K562 (cell line): ENCODE data around the gene ARHGAP33. TPM values are rescaled to one million over a fixed set of nuclear protein-coding genes. Genes with fewer than 3 reads are reported as not detected.

ENCODE experiments used
- BHLHE40 ChIP-seq: IDR thresholded peaks from 2 replicates; pipeline ENCODE4 v1.6.1; 2011; ENCODE audit warnings: low read length, improper control_type of control experiment
- CREB1 ChIP-seq, 2 experiments: sonication (generic) in 1 of 2; formaldehyde crosslinking in 1 of 2; IDR thresholded peaks; 2 replicates each; pipeline versions ENCODE4 v1.6.1 to v1.8.0; 2012 to 2022; ENCODE audit warnings: inconsistent platforms in 1 of 2, mild to moderate bottlenecking in 1 of 2, missing genetic modification reagents in 1 of 2, moderate library complexity in 1 of 2
- ELF2 ChIP-seq: fragments of 250-450 bp; sonication (Bioruptor Pico); IDR thresholded peaks from 2 replicates; pipeline ENCODE4 v1.5.0; 2021; ENCODE audit warnings: mild to moderate bottlenecking
- FIP1L1 ChIP-seq: fragments of 200-400 bp; formaldehyde crosslinking; IDR thresholded peaks from 2 replicates; pipeline ENCODE4 v1.6.1; 2018; ENCODE audit warnings: mild to moderate bottlenecking, low read depth, low read length; ENCODE audit not compliant: poor library complexity, severe bottlenecking
- FOSL1 ChIP-seq: fragments of 200-800 bp; sonication (Bioruptor generic); conservative IDR thresholded peaks from 2 replicates; pipeline ENCODE4 v1.6.1; 2016; ENCODE audit warnings: missing genetic modification characterization, missing compliant biosample characterization
- FOXK1 ChIP-seq: sonication (generic); formaldehyde crosslinking; IDR thresholded peaks from 2 replicates; pipeline ENCODE4 v1.8.0; 2022; ENCODE audit warnings: missing genetic modification reagents, mild to moderate bottlenecking, borderline replicate concordance
- GABPA ChIP-seq: fragments of 200-800 bp; sonication (Bioruptor generic); conservative IDR thresholded peaks from 2 replicates; pipeline ENCODE4 v1.6.1; 2016; ENCODE audit warnings: low read depth, missing genetic modification characterization, missing compliant biosample characterization
- HOXB6 ChIP-seq: fragments of 250-450 bp; sonication (Bioruptor Pico); IDR thresholded peaks from 2 replicates; pipeline ENCODE4 v1.5.1; 2022; ENCODE audit warnings: mild to moderate bottlenecking, borderline replicate concordance
- LARP7 ChIP-seq: fragments of 450-650 bp; IDR thresholded peaks from 2 replicates; pipeline ENCODE4 v1.6.1; 2016
- LEF1 ChIP-seq: fragments of 450-650 bp; IDR thresholded peaks from 2 replicates; pipeline ENCODE4 v1.6.1; 2016; ENCODE audit warnings: mild to moderate bottlenecking
- NFE2L1 ChIP-seq: fragments of 450-650 bp; IDR thresholded peaks from 2 replicates; pipeline ENCODE4 v1.6.1; 2016; ENCODE audit warnings: missing genetic modification characterization, low read depth, mild to moderate bottlenecking, missing compliant biosample characterization, moderate library complexity, borderline replicate concordance
- PHF8 ChIP-seq: fragments of 200-600 bp; sonication (generic); IDR thresholded peaks from 2 replicates; pipeline ENCODE4 v1.6.1; 2012; ENCODE audit warnings: mixed run types, mild to moderate bottlenecking, inconsistent platforms, low read length, moderate library complexity, borderline replicate concordance
- XRCC5 ChIP-seq: fragments of 200-400 bp; formaldehyde crosslinking; IDR thresholded peaks from 2 replicates; pipeline ENCODE4 v1.6.1; 2017; ENCODE audit warnings: low read depth, mild to moderate bottlenecking, low read length
- ZSCAN29 ChIP-seq: fragments of 450-650 bp; IDR thresholded peaks from 2 replicates; pipeline ENCODE4 v1.6.1; 2017
- polyA plus RNA-seq, 8 experiments: library from polyadenylated mRNA; depleted of rRNA in 4 of 8; stranded (reverse) in 5 of 8; unstranded in 3 of 8; fragments of >200 nt; fragmentation: Nextera tagmentation in 2 of 8; fragmentation: Illumina TruSeq in 1 of 8; extraction: Ambion mirVana in 2 of 8; extraction: Trizol in 1 of 8; gene quantifications; 2 replicates each; pipeline versions ENCODE4 v1.2.1 to v1.2.3, GENCODE V29; 2011 to 2014; ENCODE audit warnings: inconsistent platforms in 1 of 8, missing spikeins in 1 of 8
- total RNA-seq, 7 experiments: library from RNA; depleted of rRNA in 6 of 7; stranded (reverse); fragments of >200 nt in 6 of 7; fragmentation: Illumina TruSeq in 2 of 7; extraction: Trizol in 2 of 7; gene quantifications; 2 replicates each; pipeline versions ENCODE4 v1.2.1 to v1.2.3, GENCODE V29; 2011 to 2021; ENCODE audit warnings: low replicate concordance in 1 of 7
- TF ChIP-seq, protein P1 (sequence below): sonication (generic); formaldehyde crosslinking; IDR thresholded peaks from 2 replicates; pipeline ENCODE4 v1.9.0; 2022; ENCODE audit warnings: mild to moderate bottlenecking, missing genetic modification reagents
- TF ChIP-seq, protein P2 (sequence below): sonication (generic); formaldehyde crosslinking; IDR thresholded peaks from 2 replicates; pipeline ENCODE4 v1.8.0; 2022; ENCODE audit warnings: mild to moderate bottlenecking, missing genetic modification reagents, borderline replicate concordance
- TF ChIP-seq, protein P3 (sequence below): sonication (generic); formaldehyde crosslinking; IDR thresholded peaks from 2 replicates; pipeline ENCODE4 v1.8.1; 2023; ENCODE audit warnings: mild to moderate bottlenecking, missing genetic modification reagents
- TF ChIP-seq, protein P4 (sequence below): fragments of 250-450 bp; sonication (Bioruptor Pico); IDR thresholded peaks from 2 replicates; pipeline ENCODE4 v1.8.0; 2022; ENCODE audit warnings: moderate library complexity, mild to moderate bottlenecking, inconsistent platforms

ARHGAP33 gene
- total and polyA plus RNA-seq, 9 of the 15 experiments (the other 6 are each of a cell fraction or from before 2014, with no cell fraction given), result 0.06 to 26.6 (median 1.6) TPM; not detected in 1

DNA sequence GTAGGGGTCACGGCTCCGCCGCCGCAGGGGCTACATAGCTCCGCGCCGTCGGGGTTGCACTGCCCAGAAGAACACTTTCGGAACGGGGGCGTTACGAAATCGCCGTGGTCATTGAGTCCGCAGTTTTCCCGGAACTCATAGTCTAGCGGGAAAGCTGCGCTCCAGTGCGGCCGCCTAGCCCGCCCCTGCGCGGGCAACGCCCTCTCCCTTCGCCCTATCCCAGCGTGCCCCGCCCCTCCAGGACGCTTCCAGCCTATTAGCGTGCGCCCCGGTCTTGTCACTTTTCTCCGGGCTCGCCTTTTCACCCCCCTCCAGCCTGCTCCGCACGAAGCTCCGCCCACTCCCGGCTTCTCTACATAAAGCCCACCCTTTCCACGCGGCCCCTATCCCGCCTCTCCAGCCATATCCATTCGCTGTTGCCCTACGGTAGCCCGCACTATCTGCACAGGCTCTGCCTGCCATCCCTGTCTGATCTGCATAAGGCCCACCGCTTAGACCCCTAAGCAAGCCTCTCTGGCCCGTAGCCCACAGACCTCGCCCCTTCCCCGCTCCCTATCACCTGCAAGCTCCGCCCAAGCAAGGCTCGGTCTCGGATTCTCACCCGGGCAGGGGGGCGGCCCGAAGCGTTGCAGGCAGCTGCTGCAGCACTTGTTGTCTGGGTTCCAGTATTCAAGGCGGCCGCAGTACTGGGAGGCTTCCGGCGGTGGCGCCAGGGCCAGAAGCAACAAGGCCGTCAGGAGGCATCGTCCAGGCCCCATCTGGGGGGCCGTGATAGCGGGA is 34.8 kb upstream of the ARHGAP33 start (continued):
- no peak; the same call in 1 of the 2 replicates for TF ChIP-seq CREB1 (IDR thresholded peaks at IDR 0.05)
- TF ChIP-seq CREB1 (CRISPR knock-in tag; IDR thresholded peaks at IDR 0.05), result no peak; the same call in 1 of the 2 replicates
- TF ChIP-seq GABPA (tag), result peak; percentile 54
- TF ChIP-seq, protein P1, sequence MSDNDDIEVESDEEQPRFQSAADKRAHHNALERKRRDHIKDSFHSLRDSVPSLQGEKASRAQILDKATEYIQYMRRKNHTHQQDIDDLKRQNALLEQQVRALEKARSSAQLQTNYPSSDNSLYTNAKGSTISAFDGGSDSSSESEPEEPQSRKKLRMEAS (CRISPR knock-in tag), result peak; percentile 81
- no peak for TF ChIP-seq HOXB6 (CRISPR knock-in tag)
- 0 out of 2 replicates have a peak, but pooled peaks have one; percentile 31 for TF ChIP-seq ELF2 (CRISPR knock-in tag)
- TF ChIP-seq FIP1L1, result peak; percentile 43
- 0 out of 2 replicates have a peak, but pooled peaks have one; percentile 11 for TF ChIP-seq LEF1
- no peak for TF ChIP-seq NFE2L1 (tag)
- TF ChIP-seq, protein P2, sequence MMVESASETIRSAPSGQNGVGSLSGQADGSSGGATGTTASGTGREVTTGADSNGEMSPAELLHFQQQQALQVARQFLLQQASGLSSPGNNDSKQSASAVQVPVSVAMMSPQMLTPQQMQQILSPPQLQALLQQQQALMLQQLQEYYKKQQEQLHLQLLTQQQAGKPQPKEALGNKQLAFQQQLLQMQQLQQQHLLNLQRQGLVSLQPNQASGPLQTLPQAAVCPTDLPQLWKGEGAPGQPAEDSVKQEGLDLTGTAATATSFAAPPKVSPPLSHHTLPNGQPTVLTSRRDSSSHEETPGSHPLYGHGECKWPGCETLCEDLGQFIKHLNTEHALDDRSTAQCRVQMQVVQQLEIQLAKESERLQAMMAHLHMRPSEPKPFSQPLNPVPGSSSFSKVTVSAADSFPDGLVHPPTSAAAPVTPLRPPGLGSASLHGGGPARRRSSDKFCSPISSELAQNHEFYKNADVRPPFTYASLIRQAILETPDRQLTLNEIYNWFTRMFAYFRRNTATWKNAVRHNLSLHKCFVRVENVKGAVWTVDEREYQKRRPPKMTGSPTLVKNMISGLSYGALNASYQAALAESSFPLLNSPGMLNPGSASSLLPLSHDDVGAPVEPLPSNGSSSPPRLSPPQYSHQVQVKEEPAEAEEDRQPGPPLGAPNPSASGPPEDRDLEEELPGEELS, result peak; percentile 85
- TF ChIP-seq LARP7, result 0 out of 2 replicates have a peak, but pooled peaks have one; percentile 35
- TF ChIP-seq FOSL1 (tag), result no peak
- TF ChIP-seq, protein P3, sequence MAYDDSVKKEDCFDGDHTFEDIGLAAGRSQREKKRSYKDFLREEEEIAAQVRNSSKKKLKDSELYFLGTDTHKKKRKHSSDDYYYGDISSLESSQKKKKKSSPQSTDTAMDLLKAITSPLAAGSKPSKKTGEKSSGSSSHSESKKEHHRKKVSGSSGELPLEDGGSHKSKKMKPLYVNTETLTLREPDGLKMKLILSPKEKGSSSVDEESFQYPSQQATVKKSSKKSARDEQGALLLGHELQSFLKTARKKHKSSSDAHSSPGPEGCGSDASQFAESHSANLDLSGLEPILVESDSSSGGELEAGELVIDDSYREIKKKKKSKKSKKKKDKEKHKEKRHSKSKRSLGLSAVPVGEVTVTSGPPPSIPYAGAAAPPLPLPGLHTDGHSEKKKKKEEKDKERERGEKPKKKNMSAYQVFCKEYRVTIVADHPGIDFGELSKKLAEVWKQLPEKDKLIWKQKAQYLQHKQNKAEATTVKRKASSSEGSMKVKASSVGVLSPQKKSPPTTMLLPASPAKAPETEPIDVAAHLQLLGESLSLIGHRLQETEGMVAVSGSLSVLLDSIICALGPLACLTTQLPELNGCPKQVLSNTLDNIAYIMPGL, result peak; percentile 67; the same call in 1 of the 2 replicates
- TF ChIP-seq ZSCAN29, result no peak
- peak; percentile 93; the same call in 1 of the 2 replicates for TF ChIP-seq FOXK1
- TF ChIP-seq, protein P4, sequence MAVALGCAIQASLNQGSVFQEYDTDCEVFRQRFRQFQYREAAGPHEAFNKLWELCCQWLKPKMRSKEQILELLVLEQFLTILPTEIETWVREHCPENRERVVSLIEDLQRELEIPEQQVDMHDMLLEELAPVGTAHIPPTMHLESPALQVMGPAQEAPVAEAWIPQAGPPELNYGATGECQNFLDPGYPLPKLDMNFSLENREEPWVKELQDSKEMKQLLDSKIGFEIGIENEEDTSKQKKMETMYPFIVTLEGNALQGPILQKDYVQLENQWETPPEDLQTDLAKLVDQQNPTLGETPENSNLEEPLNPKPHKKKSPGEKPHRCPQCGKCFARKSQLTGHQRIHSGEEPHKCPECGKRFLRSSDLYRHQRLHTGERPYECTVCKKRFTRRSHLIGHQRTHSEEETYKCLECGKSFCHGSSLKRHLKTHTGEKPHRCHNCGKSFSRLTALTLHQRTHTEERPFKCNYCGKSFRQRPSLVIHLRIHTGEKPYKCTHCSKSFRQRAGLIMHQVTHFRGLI, result no peak
- TF ChIP-seq BHLHE40, result peak; percentile 2; the same call in 1 of the 2 replicates
- peak; percentile 71; the same call in 1 of the 2 replicates for TF ChIP-seq PHF8
- peak; percentile 48 for TF ChIP-seq XRCC5
